Hindlimb muscle (tissue), 1 donor: ENCODE measurements around the gene COQ9. TPM values are rescaled to one million over a fixed set of nuclear protein-coding genes. Genes with fewer than 3 reads are reported as not detected.

ENCODE experiments used
- polyA plus RNA-seq: library from polyadenylated mRNA; unstranded; fragments of 120-200 nt; gene quantifications from one replicate; pipeline ENCODE4 v1.2.1, GENCODE V29; 2013; ENCODE audit not compliant: insufficient read length

COQ9 gene
- polyA plus RNA-seq, 1 donor = 70.1 TPM

Other genes with a start within 250 kb of the COQ9 start
- gene ARL2BP, start 202.2 kb upstream of the COQ9 start, polyA plus RNA-seq = 36.0 TPM
- gene PLLP, start 162.8 kb upstream of the COQ9 start, polyA plus RNA-seq = 0.89 TPM
- 0.15 TPM for gene CCL22, start 88.7 kb upstream of the COQ9 start, polyA plus RNA-seq
- gene CX3CL1, start 75.0 kb upstream of the COQ9 start, polyA plus RNA-seq = 4.9 TPM
- gene CCL17, start 42.7 kb upstream of the COQ9 start, polyA plus RNA-seq = not detected
- gene CIAPIN1, start 94 bp upstream of the COQ9 start, polyA plus RNA-seq = 55.8 TPM
- 45.9 TPM for gene POLR2C, start 15.2 kb downstream of the COQ9 start, polyA plus RNA-seq
- 10.2 TPM for gene DOK4, start 39.0 kb downstream of the COQ9 start, polyA plus RNA-seq
- 12.8 TPM for gene CCDC102A, start 89.1 kb downstream of the COQ9 start, polyA plus RNA-seq
- gene ADGRG5, start 95.2 kb downstream of the COQ9 start, polyA plus RNA-seq = 1.2 TPM
- gene ADGRG1, start 181.2 kb downstream of the COQ9 start, polyA plus RNA-seq = 7.4 TPM
- 0.12 TPM for gene ADGRG3, start 220.8 kb downstream of the COQ9 start, polyA plus RNA-seq
- not detected for gene DRC7, start 247.3 kb downstream of the COQ9 start, polyA plus RNA-seq